Superior temporal gyrus (tissue), 1 donor: ENCODE measurements around the gene RP9.

Source experiments
- DNase-seq: peaks from one replicate; pipeline ENCODE4 v3.0.0-alpha.2; 2016; ENCODE audit errors: extremely low spot score

Gene RP9, protein sequence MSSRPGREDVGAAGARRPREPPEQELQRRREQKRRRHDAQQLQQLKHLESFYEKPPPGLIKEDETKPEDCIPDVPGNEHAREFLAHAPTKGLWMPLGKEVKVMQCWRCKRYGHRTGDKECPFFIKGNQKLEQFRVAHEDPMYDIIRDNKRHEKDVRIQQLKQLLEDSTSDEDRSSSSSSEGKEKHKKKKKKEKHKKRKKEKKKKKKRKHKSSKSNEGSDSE

DNA sequence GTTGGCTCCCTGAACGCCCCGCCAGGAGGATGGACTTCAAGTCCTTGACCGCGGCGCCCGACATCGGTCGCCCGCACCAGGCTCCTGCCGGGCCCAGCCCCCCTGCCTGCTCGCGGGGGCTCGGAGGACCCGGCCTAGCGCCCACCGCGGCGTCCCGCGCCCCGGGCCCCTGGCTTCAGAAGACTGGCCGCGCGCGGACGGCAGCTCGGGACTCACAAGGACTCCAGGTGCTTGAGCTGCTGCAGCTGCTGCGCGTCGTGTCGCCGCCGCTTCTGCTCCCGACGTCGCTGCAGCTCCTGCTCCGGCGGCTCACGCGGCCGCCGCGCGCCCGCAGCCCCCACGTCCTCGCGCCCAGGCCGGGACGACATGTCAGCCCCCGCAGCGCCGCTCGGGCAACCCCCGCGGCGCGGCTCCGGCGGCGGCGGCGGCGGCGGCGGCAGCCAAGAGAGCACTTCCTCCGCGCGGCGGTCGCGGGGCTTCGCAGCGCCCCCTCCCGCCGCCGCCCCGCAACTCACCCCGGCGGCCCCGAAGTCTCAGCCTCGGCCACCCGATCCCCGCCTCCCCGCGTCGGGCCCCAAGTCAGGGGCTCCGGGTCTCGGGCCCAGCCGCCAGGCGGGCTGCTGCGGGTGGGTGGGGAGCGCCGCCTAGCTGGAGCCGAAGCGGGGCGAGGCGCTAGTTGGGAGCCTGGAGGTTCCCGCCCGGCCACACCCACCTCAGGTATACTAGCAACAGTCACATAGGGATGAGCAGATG lies at the start of gene RP9:
RP9 (minus strand) TSS at position 400 of the 753 bp plus-strand sequence; CDS start at position 368, 32 bp downstream.
- DNase-seq: peak; percentile 55

DNA sequence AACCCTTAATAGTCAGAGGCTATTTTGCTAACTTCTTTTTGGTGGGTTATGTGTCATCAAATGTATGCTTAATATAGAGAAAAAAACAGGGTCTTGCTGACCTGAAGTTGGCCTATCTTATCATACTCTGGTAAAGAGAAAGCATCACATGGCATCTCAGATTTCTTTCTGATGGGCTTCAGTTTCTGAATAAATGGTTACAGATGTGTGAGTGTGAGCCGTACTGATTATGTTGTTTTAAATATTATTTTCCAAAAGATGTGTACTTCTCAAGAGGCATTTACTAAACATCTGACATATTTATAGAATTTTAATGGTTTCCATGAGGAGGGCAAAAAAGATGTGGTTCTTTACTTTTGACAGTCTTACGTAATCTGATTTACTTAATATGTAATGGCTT lies 48.6 kb upstream of the RP9 start:
- DNase-seq: no peak

DNA sequence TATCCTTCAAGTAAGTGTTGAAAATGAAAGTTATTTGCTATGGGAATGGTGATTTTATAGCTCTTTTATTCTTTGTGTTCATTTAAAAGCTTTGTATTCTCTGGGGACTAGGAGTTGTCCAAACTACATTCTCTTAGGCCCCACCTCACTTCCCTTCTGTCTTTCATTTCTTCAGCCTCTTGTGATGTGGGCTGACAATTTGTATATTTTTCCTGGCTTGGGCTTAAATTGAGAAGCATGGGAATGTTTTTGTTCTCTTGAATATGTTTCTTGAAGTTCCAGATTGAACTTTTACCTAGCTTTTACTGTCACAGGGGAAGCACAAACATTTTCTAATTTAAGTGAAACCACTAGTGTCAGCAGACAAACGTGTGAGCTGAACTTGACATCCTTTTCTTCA lies 48.1 kb upstream of the RP9 start:
- DNase-seq: no peak

DNA sequence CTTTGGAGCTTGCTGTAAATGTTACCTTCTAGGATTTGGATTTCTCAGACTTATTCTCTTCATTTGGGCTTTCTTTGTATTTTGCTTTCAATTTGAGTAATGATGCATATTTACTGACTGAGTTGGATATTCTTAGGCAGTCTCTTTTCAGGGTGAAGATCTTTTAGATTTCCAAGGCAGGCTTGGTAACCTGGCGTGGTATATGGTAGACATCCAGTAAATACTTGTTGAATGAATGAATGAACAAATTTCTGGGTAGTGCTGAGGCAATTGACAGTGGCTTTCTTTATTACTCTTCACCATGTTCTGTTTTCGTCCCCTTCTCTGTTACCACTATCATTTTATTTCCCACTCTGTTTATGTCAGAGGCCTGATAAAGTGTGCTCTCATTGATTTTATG lies 47.2 kb upstream of the RP9 start:
- no peak for DNase-seq

DNA sequence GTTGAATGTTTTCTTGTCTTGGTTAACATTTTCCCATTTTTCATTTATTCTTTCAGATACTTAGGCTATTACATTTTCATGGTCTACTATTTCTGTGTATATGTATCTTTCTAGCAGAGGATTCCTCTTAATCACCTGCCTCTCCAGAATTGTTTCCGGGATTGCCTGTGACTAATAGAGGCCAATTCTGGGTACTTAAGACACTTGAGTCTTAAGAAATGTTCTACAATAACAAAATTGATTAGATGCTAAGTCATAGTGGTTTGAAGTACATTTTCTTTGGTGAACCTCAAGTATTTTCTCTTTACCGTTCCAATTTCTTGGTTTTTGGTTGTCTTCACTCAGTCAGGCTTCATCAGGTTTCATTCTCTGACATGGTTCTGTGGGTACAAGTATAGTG lies 46.6 kb upstream of the RP9 start:
- DNase-seq: no peak

DNA sequence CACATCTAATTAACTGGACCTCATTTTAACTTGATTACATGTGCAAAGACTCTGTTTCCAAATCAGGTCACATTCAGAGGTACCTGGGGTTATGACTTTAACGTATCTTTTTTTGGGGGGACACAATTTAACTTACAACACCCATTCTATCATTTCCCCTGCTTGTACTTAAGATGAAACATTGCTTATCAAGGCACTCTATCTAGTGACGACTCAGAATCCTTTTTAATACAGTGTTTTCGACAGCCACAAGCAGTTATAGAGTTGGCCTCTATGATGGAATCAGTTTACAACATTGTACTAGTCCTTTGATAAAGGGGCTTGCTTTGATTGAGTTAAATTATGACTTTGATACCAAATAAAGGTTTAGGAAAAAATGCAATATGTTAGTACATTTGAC lies 42.9 kb upstream of the RP9 start:
- DNase-seq: no peak

DNA sequence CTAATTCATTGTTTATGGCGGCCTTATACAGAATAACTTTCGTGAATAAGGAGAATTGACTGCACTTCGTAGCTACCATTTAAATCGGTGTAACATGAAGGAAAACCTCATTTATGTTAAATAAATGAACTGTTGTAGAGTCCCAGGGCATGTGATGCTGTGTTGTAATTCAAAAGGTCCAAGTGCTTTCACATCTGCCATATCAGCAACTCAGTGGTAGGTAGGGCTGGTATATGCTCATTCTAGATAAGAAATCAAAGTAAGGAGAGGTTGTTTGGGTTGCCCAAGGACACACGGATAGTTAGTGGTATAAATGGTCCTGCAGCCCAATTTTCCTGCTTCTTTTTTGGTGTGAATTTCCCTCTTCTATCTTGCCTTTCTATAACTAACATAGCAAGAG lies 36.0 kb upstream of the RP9 start:
- DNase-seq: no peak

DNA sequence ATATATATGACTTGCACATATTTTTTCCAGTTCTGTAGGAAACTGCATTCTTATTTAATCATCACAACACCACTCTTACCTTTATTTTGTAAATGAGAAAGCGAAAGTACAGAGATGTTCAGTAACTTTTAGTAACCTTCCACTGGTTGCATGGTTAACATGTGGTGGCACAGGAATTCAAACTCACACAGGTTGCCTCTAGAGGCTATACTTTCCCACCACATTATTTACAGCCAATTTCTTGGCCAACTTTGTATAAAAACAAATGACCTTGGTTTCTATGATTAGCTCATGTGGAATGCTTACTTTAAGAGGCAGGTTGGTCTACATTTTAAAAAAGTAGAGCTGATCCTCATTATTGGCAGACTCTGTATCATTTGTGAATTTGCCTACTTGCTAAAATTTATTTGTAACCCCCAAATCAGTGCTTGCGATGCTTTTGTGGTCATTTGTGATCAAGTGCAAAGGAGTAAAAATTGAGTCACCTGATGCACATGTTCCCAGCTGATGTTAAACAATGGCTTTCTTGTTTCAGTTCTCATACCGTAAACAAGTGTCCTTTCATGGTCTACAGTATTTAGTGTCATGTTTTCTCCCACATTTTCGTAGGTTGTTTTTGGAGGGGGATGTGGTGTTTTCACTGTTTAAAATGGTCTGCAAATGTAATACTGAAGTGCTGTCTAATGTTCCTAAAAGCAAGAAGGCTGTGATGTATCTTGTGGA lies 35.0 kb upstream of the RP9 start:
- DNase-seq: peak; percentile 56

DNA sequence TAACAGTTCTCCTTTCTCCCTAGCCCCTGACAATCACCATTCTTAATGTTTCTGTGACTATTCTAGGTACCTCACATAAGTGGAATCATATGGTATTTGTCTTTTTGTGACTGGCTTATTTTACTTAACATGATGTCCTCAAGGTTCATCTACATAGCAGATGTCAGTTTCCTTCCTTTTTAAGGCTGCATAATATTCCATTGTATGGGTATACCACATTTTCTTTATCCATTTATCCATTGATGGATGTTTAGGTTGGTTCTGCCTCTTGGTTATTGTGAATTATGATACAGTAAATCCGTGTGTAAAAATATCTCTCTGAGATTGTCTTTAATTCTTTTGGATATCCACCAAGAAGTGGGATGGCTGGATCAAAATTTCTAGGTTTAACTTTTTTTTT lies 33.4 kb upstream of the RP9 start:
- no peak for DNase-seq

DNA sequence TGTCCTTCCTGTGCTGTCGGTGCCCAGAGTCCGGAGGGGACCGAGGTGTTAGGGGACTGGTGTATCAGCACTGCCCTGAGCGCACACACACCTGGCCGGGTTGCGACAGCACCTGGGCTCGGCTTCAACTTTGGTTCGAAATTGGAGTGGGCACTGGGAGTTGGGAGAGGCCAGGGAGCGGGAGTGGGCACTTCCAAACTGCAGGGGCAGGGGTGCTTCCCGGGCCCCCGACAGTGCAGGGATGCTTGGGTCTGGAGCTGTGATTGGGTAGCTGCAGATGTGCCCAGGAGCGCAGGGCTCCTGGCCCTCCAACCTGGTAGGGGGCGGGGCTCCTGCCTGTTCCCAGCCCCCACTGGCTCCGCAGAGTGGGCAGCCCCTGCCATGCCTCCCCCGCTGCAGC lies 27.9 kb upstream of the RP9 start:
- DNase-seq: no peak

DNA sequence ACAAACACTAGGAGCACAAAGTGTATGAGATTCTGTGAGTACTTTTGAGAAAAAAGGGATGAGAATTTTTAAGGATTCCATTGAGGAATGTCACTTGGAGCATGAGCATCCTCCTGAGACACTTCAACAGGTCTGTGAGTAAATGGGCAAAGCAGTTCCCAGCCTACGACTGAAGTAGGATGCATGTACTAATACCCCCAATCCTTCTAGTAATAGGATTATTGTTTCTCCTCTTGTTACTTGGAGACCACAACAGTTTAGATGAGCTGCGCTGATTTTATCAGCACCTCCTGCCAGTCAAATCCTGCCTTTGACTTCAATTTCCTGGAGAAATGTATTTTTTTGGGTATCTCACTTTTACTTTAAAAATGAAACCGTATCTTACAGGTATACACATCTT lies 21.0 kb upstream of the RP9 start:
- DNase-seq: peak; percentile 36

DNA sequence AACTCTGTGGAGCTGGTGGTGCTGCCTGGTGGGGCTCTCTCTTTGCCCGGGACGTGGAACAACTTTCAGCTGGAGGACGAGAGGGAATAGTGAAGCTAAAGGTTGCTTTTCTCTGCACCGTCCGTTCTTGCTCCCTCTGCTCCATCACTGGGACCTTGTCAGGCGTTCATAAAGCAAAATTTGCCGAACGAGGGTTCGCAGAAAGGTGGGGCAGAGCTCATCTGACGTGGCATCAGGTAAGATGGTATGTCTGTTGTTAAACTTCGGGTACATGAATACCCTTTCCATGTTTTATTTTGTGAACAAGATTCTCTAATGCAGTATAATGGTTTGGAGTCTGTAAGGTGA lies 20.6 kb upstream of the RP9 start:
- DNase-seq: peak; percentile 53

DNA sequence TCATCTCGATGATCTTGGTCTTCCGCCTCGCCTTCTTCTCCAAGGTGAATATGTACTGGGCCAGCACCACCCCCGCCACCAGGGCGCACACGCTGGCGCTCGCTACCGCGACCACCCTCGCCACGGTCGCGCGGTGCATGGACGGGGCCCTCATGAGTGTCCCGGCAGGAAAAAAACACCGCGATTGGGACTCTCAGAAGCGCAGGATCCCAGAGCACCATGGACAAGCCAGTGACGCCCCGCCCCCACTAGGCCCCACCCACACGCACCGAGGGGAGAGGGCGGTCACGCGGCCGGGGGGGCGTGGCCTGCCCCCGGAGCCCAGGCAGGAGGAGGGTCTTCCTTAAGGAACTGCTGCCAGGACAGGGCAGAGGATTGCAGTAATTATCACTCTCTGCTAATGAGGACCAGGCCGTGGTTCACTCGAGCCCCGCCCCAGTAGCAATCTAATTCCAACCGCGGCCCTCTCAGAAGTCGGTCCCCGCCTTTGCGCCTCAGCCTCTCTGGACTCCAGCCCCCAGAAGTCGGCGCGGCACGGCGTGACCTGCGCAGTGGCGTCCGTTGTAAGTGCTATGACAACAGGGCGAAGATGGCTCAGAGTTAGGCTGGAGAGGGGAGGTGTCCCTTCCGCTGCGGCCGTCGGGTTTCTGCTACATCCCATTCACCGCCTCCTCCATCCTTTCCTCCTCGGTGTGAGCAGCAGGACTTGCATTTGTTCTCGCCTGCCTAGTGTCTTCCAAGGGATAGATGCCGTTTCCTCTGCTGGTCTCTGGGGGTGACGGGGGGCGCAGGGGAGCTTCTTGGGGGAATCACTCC lies 20.0 kb upstream of the RP9 start, which contains the start of gene BBS9:
BBS9 (plus strand) TSS at position 575 of the 816 bp plus-strand sequence. CDS start 16,689 bp downstream, outside the sequence.
- peak; percentile 96 for DNase-seq

DNA sequence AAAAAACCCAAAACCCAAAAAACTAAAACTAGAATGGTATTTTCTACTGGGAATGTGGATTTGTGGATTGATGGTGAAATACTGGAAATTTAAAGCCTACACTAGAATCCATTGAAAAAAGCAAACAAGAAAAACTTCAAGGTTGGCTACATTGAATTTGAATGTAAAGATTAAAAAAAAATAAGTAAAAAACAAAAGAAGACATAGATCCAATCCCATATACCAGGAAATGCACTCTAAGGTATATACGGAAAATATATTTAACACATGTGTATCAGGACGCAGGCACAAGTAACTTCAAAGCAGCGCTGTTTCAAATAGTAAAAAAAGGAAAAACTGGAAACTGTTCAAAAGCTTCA lies 19.4 kb upstream of the RP9 start:
- no peak for DNase-seq

DNA sequence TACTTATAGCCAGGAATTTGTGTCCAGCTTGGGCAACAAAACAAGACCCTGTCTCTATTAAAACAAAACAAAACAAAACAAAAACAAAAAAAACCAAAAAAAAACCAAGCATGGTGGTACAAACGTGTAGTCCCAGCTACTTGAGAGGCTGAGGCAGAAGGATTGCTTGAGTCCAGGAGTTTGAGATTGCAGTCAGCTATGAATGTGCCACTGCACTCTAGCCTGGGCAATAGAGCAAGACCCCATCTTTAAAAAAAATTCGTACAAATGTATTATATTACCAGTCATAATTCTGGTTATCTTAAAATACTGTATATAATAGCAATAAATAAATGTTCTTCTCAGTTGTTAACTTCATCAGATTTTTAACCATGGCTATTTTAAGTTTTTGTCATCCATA lies 17.9 kb upstream of the RP9 start:
- DNase-seq: no peak

DNA sequence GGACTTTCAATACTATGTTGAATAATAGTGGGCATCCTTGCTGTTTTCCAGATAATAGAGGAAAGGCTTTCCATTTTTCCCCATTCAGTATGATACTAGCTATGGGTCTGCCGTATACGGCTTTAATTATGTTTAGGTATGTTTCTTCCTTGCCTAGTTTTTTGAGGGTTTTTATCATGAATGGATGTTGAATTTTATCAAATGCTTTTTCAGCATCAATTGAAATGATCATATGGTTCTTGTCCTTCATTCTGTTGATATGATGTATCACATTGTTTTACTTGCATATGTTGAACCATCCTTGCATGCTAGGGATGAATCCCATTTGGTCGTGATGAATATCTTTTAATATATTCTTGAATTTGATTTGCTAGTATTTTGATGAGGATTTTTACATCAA lies 9.2 kb upstream of the RP9 start:
- no peak for DNase-seq

DNA sequence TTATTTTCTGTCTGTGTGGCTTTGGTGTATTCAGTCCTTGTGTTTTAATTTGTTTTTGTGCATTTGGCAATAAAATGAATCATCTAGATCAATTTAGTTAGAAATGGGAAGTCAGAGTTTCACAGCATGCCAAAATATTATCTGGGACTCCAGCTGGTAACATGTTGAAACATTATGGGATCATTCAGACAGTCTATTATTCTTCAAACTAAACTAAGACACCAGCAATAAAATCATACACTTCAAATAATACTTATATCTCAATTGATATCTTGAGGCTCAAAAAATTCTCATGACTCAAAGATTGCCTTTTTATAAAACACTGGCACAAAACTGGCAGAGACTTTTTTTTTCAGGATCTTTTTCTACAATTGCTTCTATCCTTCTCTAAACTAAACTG lies 5.8 kb upstream of the RP9 start:
- DNase-seq: no peak

DNA sequence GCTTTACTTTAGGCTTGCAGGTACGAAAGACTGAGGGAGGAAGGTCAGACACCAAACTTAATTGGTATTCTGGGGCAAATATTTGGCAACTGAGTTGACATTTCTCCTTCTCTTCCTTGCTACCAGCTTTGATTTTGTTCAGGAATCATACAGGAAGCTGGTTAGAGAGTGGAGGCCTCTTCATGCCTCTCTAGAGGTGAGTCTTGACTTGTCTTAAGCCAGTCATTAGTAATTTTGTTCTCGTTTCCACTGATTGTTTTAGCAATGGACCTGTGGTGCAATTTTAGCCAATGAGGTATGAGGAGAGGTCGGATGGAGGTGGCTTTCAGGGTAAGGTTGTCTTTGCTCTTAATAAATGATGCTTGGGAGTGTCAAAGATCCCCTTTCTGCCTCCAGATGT lies 2.4 kb upstream of the RP9 start:
- no peak for DNase-seq

DNA sequence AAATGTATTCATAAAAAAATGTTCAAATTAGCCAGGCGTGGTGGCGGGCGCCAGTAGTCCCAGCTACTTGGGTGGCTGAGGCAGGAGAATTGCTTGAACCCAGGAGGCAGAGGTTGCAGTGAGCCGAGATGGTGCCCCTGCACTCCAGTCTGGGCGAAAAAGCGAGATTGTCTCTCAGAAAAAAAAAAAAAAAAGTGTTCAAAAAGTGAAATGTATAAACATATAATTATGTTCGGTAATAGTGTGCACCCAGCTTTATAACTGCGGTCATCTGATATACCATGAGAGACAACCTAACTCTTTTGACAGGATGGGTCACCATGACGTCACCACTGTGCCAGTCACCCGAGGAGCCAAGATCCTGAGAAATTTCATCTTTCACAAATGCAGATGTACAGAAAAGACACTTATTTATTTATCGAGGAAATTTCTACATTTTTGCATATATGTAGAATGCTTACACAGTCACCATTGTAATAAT lies 594 bp upstream of the RP9 start:
- DNase-seq: peak; percentile 75

DNA sequence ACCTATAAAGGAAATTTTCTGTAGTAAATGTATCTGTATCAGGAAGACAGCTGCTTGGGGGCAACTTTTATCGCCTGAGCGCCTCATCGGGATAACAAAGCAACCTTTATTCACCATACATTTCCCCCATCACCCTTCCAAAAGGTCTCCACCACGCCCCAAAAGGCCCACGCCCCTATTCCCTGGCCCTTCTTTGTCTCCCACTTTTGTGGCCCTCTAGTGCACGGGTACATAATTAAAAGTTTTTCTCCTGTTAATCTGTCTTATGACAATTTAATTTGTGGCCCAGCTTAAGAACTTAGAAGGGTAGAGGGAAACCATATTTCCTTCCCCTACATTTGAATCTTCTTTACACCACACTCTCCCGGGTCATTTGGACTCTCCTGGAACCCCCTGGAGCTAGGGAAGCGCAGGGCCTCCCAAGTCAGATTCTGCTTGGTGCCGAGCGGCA lies 625 bp downstream of the RP9 start:
- DNase-seq: peak; percentile 25

DNA sequence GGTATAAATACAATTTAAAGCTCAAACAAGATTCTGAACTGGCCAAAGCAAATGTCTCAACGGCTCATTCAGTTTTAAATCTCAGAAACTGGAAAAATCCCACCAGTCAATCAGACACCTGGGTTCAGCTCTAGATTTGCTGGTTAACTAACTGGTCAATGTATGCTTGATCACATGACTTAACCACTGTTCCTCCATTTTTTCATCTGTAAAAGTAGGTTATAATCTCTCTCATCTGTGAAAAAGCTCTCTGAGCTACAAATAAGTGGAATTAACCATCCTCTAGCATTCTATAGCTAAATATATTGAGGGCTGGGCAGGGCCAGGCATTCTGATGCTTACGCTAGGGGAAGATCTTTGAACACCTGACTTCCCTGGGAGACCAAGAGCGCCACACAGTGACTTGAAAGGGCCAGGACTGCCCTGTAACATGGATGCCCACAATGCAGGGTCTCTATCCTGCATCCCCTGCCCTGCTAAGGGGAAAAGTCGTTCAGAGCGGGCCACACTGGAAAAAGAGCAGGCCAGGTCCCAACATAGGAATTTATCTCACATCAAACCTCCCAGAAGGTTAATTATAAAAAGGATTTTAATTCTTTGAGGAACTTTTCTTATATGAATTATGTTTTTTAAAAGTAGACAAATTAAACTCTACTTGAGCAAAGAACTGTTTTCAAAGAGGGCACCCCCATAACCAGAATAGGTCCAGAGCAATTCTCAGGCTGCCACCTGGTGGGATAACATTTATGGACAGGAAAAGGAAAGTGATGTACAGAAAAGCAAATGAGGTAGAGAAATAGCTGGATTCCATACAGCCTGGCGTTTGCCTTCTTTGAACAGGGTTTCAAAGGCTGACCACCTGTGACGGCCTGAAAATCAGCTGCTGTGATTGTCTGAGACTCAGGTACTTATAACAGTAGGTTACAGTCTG lies 1.8 kb downstream of the RP9 start:
- peak; percentile 57 for DNase-seq
